H9 (cell line): ENCODE data around the gene AGBL4. TPM values are rescaled to one million over a fixed set of nuclear protein-coding genes. Genes with fewer than 3 reads are reported as not detected.

Experiments
- DNase-seq: peaks from one replicate; pipeline ENCODE4 v3.0.0-alpha.2; 2017
- H2AFZ ChIP-seq: one replicate; pipeline ENCODE4 v1.6.1; 2013; ENCODE audit warnings: mild to moderate bottlenecking, low read length, control low read depth, moderate library complexity
- H2AK5ac ChIP-seq: 2 replicates; pipeline ENCODE4 v1.6.1; 2013; ENCODE audit warnings: low read length, control low read depth, mixed read lengths; ENCODE audit not compliant: insufficient read length
- H2BK120ac ChIP-seq: one replicate; pipeline ENCODE4 v1.6.1; 2013; ENCODE audit warnings: low read depth, mild to moderate bottlenecking, low read length, control low read depth, inconsistent platforms; ENCODE audit not compliant: poor library complexity, severe bottlenecking
- H2BK12ac ChIP-seq: 2 replicates; pipeline ENCODE4 v1.6.1; 2013; ENCODE audit warnings: low read length, control low read depth, mixed read lengths, low read depth; ENCODE audit not compliant: insufficient read length
- H2BK15ac ChIP-seq: 2 replicates; pipeline ENCODE4 v1.6.1; 2013; ENCODE audit warnings: low read depth, low read length, control low read depth
- H2BK20ac ChIP-seq: one replicate; pipeline ENCODE4 v1.6.1; 2013; ENCODE audit warnings: low read depth, mild to moderate bottlenecking, low read length, control low read depth, inconsistent platforms; ENCODE audit not compliant: poor library complexity, severe bottlenecking
- H2BK5ac ChIP-seq: 2 replicates; pipeline ENCODE4 v1.6.1; 2013; ENCODE audit warnings: low read length, control low read depth, mixed read lengths; ENCODE audit not compliant: insufficient read length
- H3K14ac ChIP-seq: 2 replicates; pipeline ENCODE4 v1.6.1; 2013; ENCODE audit warnings: low read length, control low read depth; ENCODE audit not compliant: insufficient read depth
- H3K18ac ChIP-seq: 2 replicates; pipeline ENCODE4 v1.6.1; 2013; ENCODE audit warnings: low read depth, mild to moderate bottlenecking, mixed read lengths, low read length, control low read depth; ENCODE audit not compliant: insufficient read length
- H3K23ac ChIP-seq: 2 replicates; pipeline ENCODE4 v1.6.1; 2013; ENCODE audit warnings: low read length, control low read depth, mixed read lengths, low read depth; ENCODE audit not compliant: insufficient read length
- H3K23me2 ChIP-seq: 2 replicates; pipeline ENCODE4 v1.6.1; 2013; ENCODE audit warnings: low read depth, mild to moderate bottlenecking, mixed read lengths, low read length, control low read depth; ENCODE audit not compliant: insufficient read length, poor library complexity, severe bottlenecking
- H3K27ac ChIP-seq: 2 replicates; pipeline ENCODE4 v1.5.1; 2013; ENCODE audit warnings: low read length, control low read depth, mixed read lengths, low read depth; ENCODE audit not compliant: insufficient read length
- H3K27me3 ChIP-seq: 2 replicates; pipeline ENCODE4 v1.6.1; 2013; ENCODE audit warnings: low read length, control low read depth, inconsistent platforms; ENCODE audit not compliant: insufficient read depth
- H3K4ac ChIP-seq: 2 replicates; pipeline ENCODE4 v1.6.1; 2013; ENCODE audit warnings: low read depth, mild to moderate bottlenecking, control low read depth, inconsistent platforms, low read length, moderate library complexity
- H3K4me1 ChIP-seq: 2 replicates; pipeline ENCODE4 v1.6.1; 2013; ENCODE audit warnings: low read length, control low read depth, inconsistent platforms; ENCODE audit not compliant: insufficient read depth
- H3K4me2 ChIP-seq: 2 replicates; pipeline ENCODE4 v1.6.1; 2013; ENCODE audit warnings: low read length, control low read depth, mixed read lengths; ENCODE audit not compliant: insufficient read length, insufficient read depth
- H3K56ac ChIP-seq: 2 replicates; pipeline ENCODE4 v1.6.1; 2013; ENCODE audit warnings: low read depth, mild to moderate bottlenecking, mixed read lengths, low read length, control low read depth; ENCODE audit not compliant: insufficient read length
- H3K79me1 ChIP-seq: 2 replicates; pipeline ENCODE4 v1.6.1; 2013; ENCODE audit warnings: low read depth, mild to moderate bottlenecking, moderate library complexity, low read length, control low read depth, inconsistent platforms; ENCODE audit not compliant: insufficient read depth, poor library complexity, severe bottlenecking
- H3K79me2 ChIP-seq: 2 replicates; pipeline ENCODE4 v1.6.1; 2013; ENCODE audit warnings: low read length, control low read depth, inconsistent platforms; ENCODE audit not compliant: insufficient read depth
- H3K9ac ChIP-seq: 2 replicates; pipeline ENCODE4 v1.6.1; 2013; ENCODE audit warnings: low read length, control low read depth, mixed read lengths; ENCODE audit not compliant: insufficient read length; ENCODE audit errors: extremely low read depth
- H3K9me3 ChIP-seq: one replicate; pipeline ENCODE4 v1.6.1; 2013; ENCODE audit warnings: low read depth, low read length, inconsistent platforms; ENCODE audit not compliant: control insufficient read depth
- H3T11ph ChIP-seq: one replicate; pipeline ENCODE4 v1.6.1; 2013; ENCODE audit warnings: mild to moderate bottlenecking, low read length, control low read depth, inconsistent platforms
- H4K20me1 ChIP-seq: one replicate; pipeline ENCODE4 v1.6.1; 2013; ENCODE audit not compliant: control insufficient read depth, insufficient read length, insufficient read depth
- H4K5ac ChIP-seq: 2 replicates; pipeline ENCODE4 v1.6.1; 2013; ENCODE audit warnings: low read depth, mild to moderate bottlenecking, mixed read lengths, low read length, control low read depth; ENCODE audit not compliant: insufficient read length
- H4K8ac ChIP-seq: replicated peaks from 2 replicates; pipeline ENCODE4 v1.6.1; 2013; ENCODE audit warnings: low read length, control low read depth, mixed read lengths, low read depth; ENCODE audit not compliant: insufficient read length
- H4K91ac ChIP-seq: 2 replicates; pipeline ENCODE4 v1.6.1; 2013; ENCODE audit warnings: low read depth, mild to moderate bottlenecking, moderate library complexity, mixed read lengths, low read length, control low read depth; ENCODE audit not compliant: insufficient read length
- H3K27ac Mint-ChIP-seq, 3 experiments: 2 replicates in 2 of 3; 3 replicates in 1 of 3; pipeline ENCODE4 v1.8.0; 2020 to 2021; ENCODE audit warnings: mixed read lengths in 3 of 3, mild to moderate bottlenecking in 1 of 3, moderate library complexity in 1 of 3
- H3K27me3 Mint-ChIP-seq: 2 replicates; pipeline ENCODE4 v1.8.0; 2021; ENCODE audit warnings: low read depth, mild to moderate bottlenecking, moderate library complexity, mixed read lengths
- H3K36me3 Mint-ChIP-seq, 3 experiments: 2 replicates in 2 of 3; 3 replicates in 1 of 3; pipeline ENCODE4 v1.8.0; 2020 to 2021; ENCODE audit warnings: low read depth in 3 of 3, mixed read lengths in 3 of 3; ENCODE audit not compliant: insufficient read depth in 1 of 3
- H3K4me1 Mint-ChIP-seq, 2 experiments: 2 replicates each; pipeline ENCODE4 v1.8.0; 2020; ENCODE audit warnings: mixed read lengths in 2 of 2
- H3K4me3 Mint-ChIP-seq, 2 experiments: 2 replicates in 1 of 2; 3 replicates in 1 of 2; pipeline ENCODE4 v1.8.0; 2020 to 2021; ENCODE audit warnings: mild to moderate bottlenecking in 2 of 2, mixed read lengths in 2 of 2, moderate library complexity in 1 of 2
- H3K9me3 Mint-ChIP-seq, 2 experiments: 2 replicates in 1 of 2; 3 replicates in 1 of 2; pipeline ENCODE4 v1.8.0; 2020; ENCODE audit warnings: mild to moderate bottlenecking in 2 of 2, mixed read lengths in 2 of 2, moderate library complexity in 1 of 2
- WGBS: extraction: QIAGEN DNeasy Blood & Tissue Kit; methylation state at CpG from one replicate; pipeline ENCODE4 v1.1.7; 2013; ENCODE audit warnings: missing lambda C conversion rate, low lambda C conversion rate, mixed read lengths; ENCODE audit not compliant: insufficient read length; ENCODE audit errors: extremely low coverage; 5-methylcytosine and 5-hydroxymethylcytosine counted together
- total RNA-seq: library from RNA; stranded (reverse); gene quantifications from 2 replicates; pipeline ENCODE4 v1.2.1, GENCODE V29; 2021
- TF ChIP-seq, protein P1 (sequence below): fragments of 200-600 bp; sonication (generic); conservative IDR thresholded peaks from 3 replicates; pipeline ENCODE4 v1.8.0; 2021; ENCODE audit warnings: antibody characterized with exemption, mild to moderate bottlenecking

Gene AGBL4
- total RNA-seq, 1 experiment from 2014 or later: not detected

DNA sequence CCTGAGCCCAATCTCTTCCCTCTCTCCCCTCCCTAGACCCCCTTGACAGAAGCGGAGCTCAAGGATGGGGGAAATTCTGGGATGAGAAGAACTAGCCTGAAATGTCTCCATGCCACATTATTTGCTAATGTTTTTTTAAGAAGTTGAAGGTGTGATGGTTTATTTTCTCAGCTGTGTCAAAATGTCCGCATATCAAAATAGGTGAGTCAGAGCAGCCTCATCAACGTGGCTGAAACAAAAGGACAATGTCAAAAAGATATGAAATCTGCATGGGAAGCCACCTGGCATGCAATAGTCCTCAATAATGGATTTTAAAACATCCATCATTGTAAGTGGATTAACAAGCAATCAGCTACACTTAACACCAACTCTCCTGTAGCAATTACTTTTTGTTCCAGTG is 1348.5 kb downstream of the AGBL4 start:
- no peak overlapping the region for H2AK5ac ChIP-seq
- no peak overlapping the region for H2BK15ac ChIP-seq
- no peak overlapping the region for H3K9ac ChIP-seq
- no peak overlapping the region for H2AFZ ChIP-seq
- Mint-ChIP-seq H3K27ac (no peak overlapping the region), H3K9me3 (no peaks in the 10 kb centered on the region), H3K4me1 (peaks cover 18 to 21% of the 10 kb centered on the region in 2 experiments), H3K36me3 (no peaks in the 10 kb centered on the region), H3K27me3 (peaks cover 12% of the 10 kb centered on the region), H3K4me3 (no peak overlapping the region)
- 0 out of 2 replicates have a peak, but pooled peaks cover 2% of the 10 kb centered on the region for H3K4me1 ChIP-seq
- no peak overlapping the region for H2BK120ac ChIP-seq
- WGBS: no CpG with 5 or more reads among the region's 3 CpGs
- no peaks in the 10 kb centered on the region for H3K79me2 ChIP-seq
- no peak overlapping the region for H3K14ac ChIP-seq
- no peaks in the 10 kb centered on the region for H4K20me1 ChIP-seq
- no peak overlapping the region for H2BK12ac ChIP-seq
- no peak overlapping the region for H2BK5ac ChIP-seq
- H4K91ac ChIP-seq: no peak overlapping the region
- no peak overlapping the region for H3K4ac ChIP-seq
- H3K27ac ChIP-seq: no peak overlapping the region
- no peak overlapping the region for H3K23ac ChIP-seq
- no peak overlapping the region for H3K18ac ChIP-seq
- H3K4me2 ChIP-seq: no peak overlapping the region
- no peaks in the 10 kb centered on the region for H3K9me3 ChIP-seq
- TF ChIP-seq, protein P1, sequence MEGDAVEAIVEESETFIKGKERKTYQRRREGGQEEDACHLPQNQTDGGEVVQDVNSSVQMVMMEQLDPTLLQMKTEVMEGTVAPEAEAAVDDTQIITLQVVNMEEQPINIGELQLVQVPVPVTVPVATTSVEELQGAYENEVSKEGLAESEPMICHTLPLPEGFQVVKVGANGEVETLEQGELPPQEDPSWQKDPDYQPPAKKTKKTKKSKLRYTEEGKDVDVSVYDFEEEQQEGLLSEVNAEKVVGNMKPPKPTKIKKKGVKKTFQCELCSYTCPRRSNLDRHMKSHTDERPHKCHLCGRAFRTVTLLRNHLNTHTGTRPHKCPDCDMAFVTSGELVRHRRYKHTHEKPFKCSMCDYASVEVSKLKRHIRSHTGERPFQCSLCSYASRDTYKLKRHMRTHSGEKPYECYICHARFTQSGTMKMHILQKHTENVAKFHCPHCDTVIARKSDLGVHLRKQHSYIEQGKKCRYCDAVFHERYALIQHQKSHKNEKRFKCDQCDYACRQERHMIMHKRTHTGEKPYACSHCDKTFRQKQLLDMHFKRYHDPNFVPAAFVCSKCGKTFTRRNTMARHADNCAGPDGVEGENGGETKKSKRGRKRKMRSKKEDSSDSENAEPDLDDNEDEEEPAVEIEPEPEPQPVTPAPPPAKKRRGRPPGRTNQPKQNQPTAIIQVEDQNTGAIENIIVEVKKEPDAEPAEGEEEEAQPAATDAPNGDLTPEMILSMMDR: no peak
- no peaks in the 10 kb centered on the region for H3K23me2 ChIP-seq
- H4K5ac ChIP-seq: no peak overlapping the region
- no peaks in the 10 kb centered on the region for H3K27me3 ChIP-seq
- H3T11ph ChIP-seq: no peak overlapping the region
- no peak overlapping the region for H2BK20ac ChIP-seq
- no peaks in the 10 kb centered on the region for H3K79me1 ChIP-seq
- H3K56ac ChIP-seq: no peak overlapping the region
- DNase-seq: no peak
- H4K8ac ChIP-seq: no peak overlapping the region
